Measurements from ENCODE around the gene PROC.

- TF ChIP-seq CTCF (IDR thresholded peaks at IDR 0.05) (no peak), EP300 (IDR thresholded peaks at IDR 0.05) (no peak), POLR2AphosphoS5 (IDR thresholded peaks at IDR 0.05) (no peak), POLR2A (IDR thresholded peaks at IDR 0.05; ENCODE audit: low read depth) (no peak)
These were observed 6.6 kb downstream of the PROC start for GRCh38 chr2:127424598-127425520.

Measured in esophagus muscularis mucosa (tissue), 4 donors.